B cell (primary cell): ENCODE results near the gene LAMA4.

Experiments
- CTCF ChIP-seq: fragments of 200-600 bp; IDR thresholded peaks from one replicate; pipeline ENCODE4 v1.8.0; 2022; ENCODE audit warnings: antibody characterized with exemption, mild to moderate bottlenecking
- EZH2 ChIP-seq: IDR thresholded peaks from 2 replicates; pipeline ENCODE4 v1.6.1; 2012; ENCODE audit warnings: borderline replicate concordance, low read depth, mild to moderate bottlenecking, moderate library complexity, low read length; ENCODE audit not compliant: insufficient read depth, poor library complexity, severe bottlenecking

- TF ChIP-seq CTCF = no peak
- TF ChIP-seq EZH2 = no peak
Measured at GRCh38 chr6:112197636-112198035, 56.7 kb downstream of the LAMA4 start.
